Measurements from ENCODE around the gene TREML2. TPM values are rescaled to one million over a fixed set of nuclear protein-coding genes. Genes with fewer than 3 reads are reported as not detected.

Gene TREML2
- polyA plus RNA-seq, 1 donor (not counting 4 experiments of a cell fraction or from before 2014, with no cell fraction given) = 0.03 TPM

DNA sequence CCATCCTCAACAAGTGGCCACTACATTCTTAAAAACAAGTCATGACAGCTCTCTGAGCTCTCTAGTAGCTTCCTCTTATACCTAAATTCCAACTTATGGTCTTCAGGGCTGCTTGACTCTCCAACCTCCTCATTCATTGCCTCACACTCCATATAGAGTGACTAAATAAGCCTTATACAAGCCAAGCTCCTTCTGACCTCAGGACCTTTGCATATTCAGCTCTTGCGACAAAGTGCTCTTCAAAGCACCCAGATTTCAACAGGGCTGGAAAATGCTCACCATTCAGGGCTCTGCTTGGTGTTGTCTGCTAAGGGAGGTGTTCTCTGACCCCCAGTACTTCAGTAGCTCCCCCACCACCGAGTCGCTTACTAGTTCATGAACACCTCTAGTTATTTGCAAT, 3.7 kb downstream of the TREML2 start:
- peaks cover 9% of the 10 kb centered on the region for H3K4me1 ChIP-seq (ENCODE audit: control insufficient read depth, extremely low read depth, insufficient read depth, low read length)
- FAIRE-seq = no peak
- dilution Hi-C loops (cut with MboI; ENCODE audit: extremely low pct_ligation_motif_present, low sequenced_read_pairs) = loop anchor here (25.0 kb wide), 1 partner anchor 110 kb away; no protein-coding TSS in a partner anchor

DNA sequence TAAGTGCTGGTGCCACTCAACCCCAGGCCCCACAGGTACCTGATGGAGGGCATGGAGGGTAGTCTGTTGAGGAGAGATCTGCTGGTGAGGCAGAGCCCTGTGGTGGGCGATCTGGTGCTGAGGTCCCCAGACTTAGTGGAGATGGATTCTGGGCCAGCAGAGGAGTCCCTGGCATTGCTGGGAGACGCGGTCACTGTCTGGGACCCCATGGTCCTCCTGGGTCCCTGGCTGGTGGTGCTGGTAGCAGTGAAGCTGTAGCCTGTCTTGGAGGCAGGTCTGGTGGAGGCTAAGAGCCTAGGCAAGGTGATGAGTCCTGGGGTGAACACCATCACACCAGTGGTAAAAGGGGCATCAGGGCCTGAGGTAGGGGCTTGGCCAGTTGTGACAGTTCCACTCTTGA, 6.6 kb downstream of the TREML2 start:
- Histone ChIP-seq H3K4me2 (ENCODE audit: control insufficient read depth, extremely low read depth, insufficient read depth, low read depth, low read length) (no peak overlapping the region), H3K9ac (ENCODE audit: control insufficient read depth, extremely low read depth, insufficient read depth, low read length) (no peak overlapping the region), H2AFZ (ENCODE audit: control insufficient read depth, low read length) (no peak overlapping the region), H3K4me3 (ENCODE audit: control insufficient read depth in 2 of 3, extremely low read depth in 1 of 3, insufficient read depth in 2 of 3, low read depth in 1 of 3, low read length in 3 of 3) (no peak overlapping the region), H3K36me3 (ENCODE audit: control insufficient read depth in 2 of 2, extremely low read depth in 1 of 2, insufficient read depth in 2 of 2, low read length in 2 of 2) (no peaks in the 10 kb centered on the region), H3K4me1 (ENCODE audit: control insufficient read depth, extremely low read depth, insufficient read depth, low read length) (no peaks in the 10 kb centered on the region), H3K9me1 (ENCODE audit: control insufficient read depth, extremely low read depth, insufficient read depth, low read length) (no peaks in the 10 kb centered on the region), H3K79me2 (ENCODE audit: control insufficient read depth, insufficient read depth, low read length) (no peaks in the 10 kb centered on the region), H4K20me1 (ENCODE audit: control insufficient read depth, extremely low read depth, insufficient read depth, low read length) (no peaks in the 10 kb centered on the region), H3K27ac (ENCODE audit: control insufficient read depth, insufficient read depth, low read length) (no peak overlapping the region), H3K27me3 (ENCODE audit: control insufficient read depth, extremely low read depth, insufficient read depth, low read length) (peaks cover 10% of the 10 kb centered on the region), H3K9me3 (ENCODE audit: control insufficient read depth, low read depth, low read length) (peaks cover 5% of the 10 kb centered on the region)
- no peak for TF ChIP-seq EZH2 (IDR thresholded peaks at IDR 0.05; ENCODE audit: low read length)
- TF ChIP-seq, protein P1, sequence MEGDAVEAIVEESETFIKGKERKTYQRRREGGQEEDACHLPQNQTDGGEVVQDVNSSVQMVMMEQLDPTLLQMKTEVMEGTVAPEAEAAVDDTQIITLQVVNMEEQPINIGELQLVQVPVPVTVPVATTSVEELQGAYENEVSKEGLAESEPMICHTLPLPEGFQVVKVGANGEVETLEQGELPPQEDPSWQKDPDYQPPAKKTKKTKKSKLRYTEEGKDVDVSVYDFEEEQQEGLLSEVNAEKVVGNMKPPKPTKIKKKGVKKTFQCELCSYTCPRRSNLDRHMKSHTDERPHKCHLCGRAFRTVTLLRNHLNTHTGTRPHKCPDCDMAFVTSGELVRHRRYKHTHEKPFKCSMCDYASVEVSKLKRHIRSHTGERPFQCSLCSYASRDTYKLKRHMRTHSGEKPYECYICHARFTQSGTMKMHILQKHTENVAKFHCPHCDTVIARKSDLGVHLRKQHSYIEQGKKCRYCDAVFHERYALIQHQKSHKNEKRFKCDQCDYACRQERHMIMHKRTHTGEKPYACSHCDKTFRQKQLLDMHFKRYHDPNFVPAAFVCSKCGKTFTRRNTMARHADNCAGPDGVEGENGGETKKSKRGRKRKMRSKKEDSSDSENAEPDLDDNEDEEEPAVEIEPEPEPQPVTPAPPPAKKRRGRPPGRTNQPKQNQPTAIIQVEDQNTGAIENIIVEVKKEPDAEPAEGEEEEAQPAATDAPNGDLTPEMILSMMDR (optimal IDR thresholded peaks at IDR 0.05 in 1 of 3, IDR thresholded peaks at IDR 0.05 in 1 of 3, conservative IDR thresholded peaks at IDR 0.05 in 1 of 3; ENCODE audit: extremely low read depth in 1 of 3, insufficient read depth in 2 of 3, low read length in 3 of 3) = no peak
- FAIRE-seq (no peak), DNase-seq (ENCODE audit: low read depth, low spot score) (no peak)
- dilution Hi-C loops (cut with MboI; ENCODE audit: extremely low pct_ligation_motif_present, low sequenced_read_pairs) = loop anchor here (25.0 kb wide), 1 partner anchor 107 kb away; no protein-coding TSS in a partner anchor

More for the DNA sequence above, 3.7 kb downstream of the TREML2 start:
- TF ChIP-seq, protein P1 (optimal IDR thresholded peaks at IDR 0.05 in 1 of 3, IDR thresholded peaks at IDR 0.05 in 1 of 3, conservative IDR thresholded peaks at IDR 0.05 in 1 of 3; ENCODE audit: extremely low read depth in 1 of 3, insufficient read depth in 2 of 3, low read length in 3 of 3) = no peak
- no peak for TF ChIP-seq EZH2 (IDR thresholded peaks at IDR 0.05; ENCODE audit: low read length)
- no peak for DNase-seq (ENCODE audit: low read depth, low spot score)
- Histone ChIP-seq H3K79me2 (ENCODE audit: control insufficient read depth, insufficient read depth, low read length) (no peaks in the 10 kb centered on the region), H3K9me3 (ENCODE audit: control insufficient read depth, low read depth, low read length) (no peaks in the 10 kb centered on the region), H3K27ac (ENCODE audit: control insufficient read depth, insufficient read depth, low read length) (no peak overlapping the region), H3K4me2 (ENCODE audit: control insufficient read depth, extremely low read depth, insufficient read depth, low read depth, low read length) (no peak overlapping the region), H4K20me1 (ENCODE audit: control insufficient read depth, extremely low read depth, insufficient read depth, low read length) (no peaks in the 10 kb centered on the region), H3K4me3 (ENCODE audit: control insufficient read depth in 2 of 3, extremely low read depth in 1 of 3, insufficient read depth in 2 of 3, low read depth in 1 of 3, low read length in 3 of 3) (no peak overlapping the region), H3K36me3 (ENCODE audit: control insufficient read depth in 2 of 2, extremely low read depth in 1 of 2, insufficient read depth in 2 of 2, low read length in 2 of 2) (no peaks in the 10 kb centered on the region), H3K9me1 (ENCODE audit: control insufficient read depth, extremely low read depth, insufficient read depth, low read length) (no peaks in the 10 kb centered on the region), H3K27me3 (ENCODE audit: control insufficient read depth, extremely low read depth, insufficient read depth, low read length) (peaks cover 10% of the 10 kb centered on the region), H3K9ac (ENCODE audit: control insufficient read depth, extremely low read depth, insufficient read depth, low read length) (no peak overlapping the region), H2AFZ (ENCODE audit: control insufficient read depth, low read length) (no peak overlapping the region)
